ENCODE measurements around the gene IRAK3.

- TF ChIP-seq POLR2AphosphoS5 (IDR thresholded peaks at IDR 0.05; ENCODE audit: low read depth, low read length) (no peak), REST (IDR thresholded peaks at IDR 0.05; ENCODE audit: insufficient read depth in 1 of 2, low read depth in 2 of 2, low read length in 2 of 2) (no peak), TAF1 (IDR thresholded peaks at IDR 0.05; ENCODE audit: borderline replicate concordance, insufficient read depth, low read length) (no peak), SIN3A (IDR thresholded peaks at IDR 0.05; ENCODE audit: borderline replicate concordance, insufficient read depth, low read length) (no peak)
These were observed 5.1 kb downstream of the IRAK3 start for GRCh38 chr12:66194122-66194521.
